Caco-2 (cell line): ENCODE measurements around the gene SHKBP1. TPM values are rescaled to one million over a fixed set of nuclear protein-coding genes. Genes with fewer than 3 reads are reported as not detected.

ENCODE experiments used
- BruUV-seq: library from RNA; stranded (reverse); fragments of 400-500 nt; replicated peaks from 2 replicates; lab custom pipeline; 2021; lab: Mats Ljungman, UMichigan
- CTCF ChIA-PET: fragments of 300-600 bp; sonication (Branson Sonifier 250); formaldehyde crosslinking; loops from one replicate; lab custom pipeline; 2022; ENCODE audit warnings: antibody characterized with exemption; lab: Charles Lee
- POLR2A ChIA-PET: fragments of 300-600 bp; sonication (Branson Sonifier 250); formaldehyde crosslinking; loops from one replicate; lab custom pipeline; 2022; ENCODE audit warnings: antibody characterized with exemption; lab: Charles Lee
- DNase-seq, 2 experiments: peaks; one replicate each; pipeline versions ENCODE4 v3.0.0 to v3.0.0-alpha.2; 2020 to 2022
- H3K27me3 ChIP-seq: replicated peaks from 2 replicates; pipeline ENCODE4 v1.6.0; 2011; ENCODE audit warnings: low read length; ENCODE audit not compliant: control insufficient read depth, insufficient read depth
- H3K36me3 ChIP-seq: 2 replicates; pipeline ENCODE4 v1.5.1; 2011; ENCODE audit warnings: low read length; ENCODE audit not compliant: control insufficient read depth, insufficient read depth
- H3K4me1 ChIP-seq: fragments of 250-450 bp; sonication (Bioruptor Pico); 2 replicates; pipeline ENCODE4 v1.5.1; 2020; ENCODE audit warnings: mild to moderate bottlenecking
- H3K4me3 ChIP-seq: 2 replicates; pipeline ENCODE4 v1.5.1; 2011; ENCODE audit warnings: low read depth, mild to moderate bottlenecking, control low read depth, low read length
- H3K9me3 ChIP-seq: fragments of 250-450 bp; sonication (Bioruptor Pico); 2 replicates; pipeline ENCODE4 v1.5.1; 2020; ENCODE audit warnings: mild to moderate bottlenecking, moderate library complexity
- H3K27ac Mint-ChIP-seq: one replicate; pipeline ENCODE4 v1.8.0; 2022; ENCODE audit warnings: mixed read lengths; ENCODE audit not compliant: unreplicated experiment
- H3K27me3 Mint-ChIP-seq: one replicate; pipeline ENCODE4 v1.8.0; 2022; ENCODE audit warnings: mixed read lengths; ENCODE audit not compliant: insufficient read depth, unreplicated experiment
- H3K36me3 Mint-ChIP-seq: one replicate; pipeline ENCODE4 v1.8.0; 2022; ENCODE audit warnings: mild to moderate bottlenecking, mixed read lengths; ENCODE audit not compliant: insufficient read depth, unreplicated experiment
- H3K4me1 Mint-ChIP-seq: one replicate; pipeline ENCODE4 v1.8.0; 2022; ENCODE audit warnings: low read depth, mixed read lengths; ENCODE audit not compliant: unreplicated experiment
- H3K4me3 Mint-ChIP-seq: one replicate; pipeline ENCODE4 v1.8.0; 2022; ENCODE audit warnings: mild to moderate bottlenecking, moderate library complexity, mixed read lengths; ENCODE audit not compliant: unreplicated experiment
- H3K9me3 Mint-ChIP-seq: one replicate; pipeline ENCODE4 v1.8.0; 2022; ENCODE audit warnings: mixed read lengths; ENCODE audit not compliant: unreplicated experiment
- intact Hi-C: fragments of 100-400 bp; cut with micrococcal nuclease; formaldehyde crosslinking; loops from one replicate; pipeline ENCODE4 v1.10.0; 2022; ENCODE audit not compliant: unreplicated experiment
- total RNA-seq: library from RNA; stranded (reverse); gene quantifications from 2 replicates; pipeline ENCODE4 v1.2.3, GENCODE V29; 2022
- TF ChIP-seq, protein P1 (sequence below), 2 experiments: fragments of 200-600 bp in 1 of 2; IDR thresholded peaks; 1 replicate in 1 of 2; 2 replicates in 1 of 2; pipeline versions ENCODE4 v1.5.1 to v1.8.0; 2011 to 2022; ENCODE audit warnings: antibody characterized with exemption in 1 of 2, control low read depth in 1 of 2, inconsistent platforms in 1 of 2, low read depth in 1 of 2, low read length in 1 of 2, mild to moderate bottlenecking in 1 of 2, moderate library complexity in 1 of 2; ENCODE audit not compliant: insufficient read depth in 1 of 2, severe bottlenecking in 1 of 2, unreplicated experiment in 1 of 2

SHKBP1 gene
- total RNA-seq, 1 experiment from 2014 or later = 82.6 TPM

DNA sequence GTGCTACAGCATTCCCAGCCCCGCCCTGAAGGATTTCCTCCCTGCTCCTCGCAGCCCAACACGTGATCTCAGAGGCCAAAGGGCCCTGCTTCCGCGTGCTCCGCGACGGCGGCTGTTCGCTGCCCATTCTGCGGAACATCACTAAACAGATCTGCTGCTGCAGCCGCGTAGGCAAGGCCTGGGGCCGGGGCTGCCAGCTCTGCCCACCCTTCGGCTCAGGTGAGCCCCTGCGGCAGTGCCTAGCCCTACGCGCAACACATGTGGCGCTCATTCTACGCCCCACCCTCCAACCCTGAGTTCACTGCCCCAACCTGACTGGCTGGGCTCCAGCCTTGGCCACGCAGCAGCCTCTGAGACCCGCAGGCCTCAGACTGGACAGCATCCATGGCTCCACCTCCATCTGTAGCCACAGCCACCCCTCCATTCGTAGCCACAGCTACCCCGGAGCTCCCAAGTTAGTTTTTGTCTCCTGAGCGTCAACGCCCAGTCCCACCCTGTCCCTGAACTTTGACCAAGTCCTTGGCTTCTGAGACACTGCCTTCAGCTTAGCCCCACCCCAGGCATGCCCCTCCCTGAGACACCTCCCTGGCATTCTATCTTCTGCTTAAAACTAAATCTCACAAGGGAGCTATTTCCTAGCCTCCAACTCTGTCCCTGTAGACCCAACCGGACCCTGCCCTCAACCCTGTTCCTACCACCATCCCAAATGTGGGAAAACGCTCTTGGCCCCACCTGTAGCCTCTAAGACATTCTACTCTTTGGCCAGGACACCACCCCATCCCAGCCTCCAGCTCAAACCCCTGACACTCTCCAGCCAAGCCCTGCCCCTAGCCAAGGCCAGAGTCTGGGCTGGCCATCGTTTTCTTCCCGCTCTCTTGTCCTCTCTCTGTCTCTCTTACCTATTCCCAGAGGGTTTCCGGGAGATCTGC, 30.9 kb downstream of the SHKBP1 start:
- Mint-ChIP-seq H3K36me3 (peaks cover 34% of the 10 kb centered on the region), H3K27me3 (no peaks in the 10 kb centered on the region), H3K4me3 (peak overlapping the region; percentile 87), H3K27ac (peak overlapping the region; percentile 66), H3K9me3 (no peaks in the 10 kb centered on the region), H3K4me1 (peaks cover 51% of the 10 kb centered on the region)
- TF ChIP-seq, protein P1, sequence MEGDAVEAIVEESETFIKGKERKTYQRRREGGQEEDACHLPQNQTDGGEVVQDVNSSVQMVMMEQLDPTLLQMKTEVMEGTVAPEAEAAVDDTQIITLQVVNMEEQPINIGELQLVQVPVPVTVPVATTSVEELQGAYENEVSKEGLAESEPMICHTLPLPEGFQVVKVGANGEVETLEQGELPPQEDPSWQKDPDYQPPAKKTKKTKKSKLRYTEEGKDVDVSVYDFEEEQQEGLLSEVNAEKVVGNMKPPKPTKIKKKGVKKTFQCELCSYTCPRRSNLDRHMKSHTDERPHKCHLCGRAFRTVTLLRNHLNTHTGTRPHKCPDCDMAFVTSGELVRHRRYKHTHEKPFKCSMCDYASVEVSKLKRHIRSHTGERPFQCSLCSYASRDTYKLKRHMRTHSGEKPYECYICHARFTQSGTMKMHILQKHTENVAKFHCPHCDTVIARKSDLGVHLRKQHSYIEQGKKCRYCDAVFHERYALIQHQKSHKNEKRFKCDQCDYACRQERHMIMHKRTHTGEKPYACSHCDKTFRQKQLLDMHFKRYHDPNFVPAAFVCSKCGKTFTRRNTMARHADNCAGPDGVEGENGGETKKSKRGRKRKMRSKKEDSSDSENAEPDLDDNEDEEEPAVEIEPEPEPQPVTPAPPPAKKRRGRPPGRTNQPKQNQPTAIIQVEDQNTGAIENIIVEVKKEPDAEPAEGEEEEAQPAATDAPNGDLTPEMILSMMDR (IDR thresholded peaks at IDR 0.05; ENCODE audit: insufficient read depth in 1 of 2, low read depth in 1 of 2, low read length in 1 of 2, severe bottlenecking in 1 of 2, unreplicated experiment in 1 of 2) = no peak
- intact Hi-C loops = no loop called here
- H3K4me3 ChIP-seq = peak overlapping the region; percentile 55
- H3K4me1 ChIP-seq = peaks cover 49% of the 10 kb centered on the region
- H3K27me3 ChIP-seq = no peaks in the 10 kb centered on the region
- H3K36me3 ChIP-seq = no peaks in the 10 kb centered on the region
- POLR2A ChIA-PET = interaction anchor here (1.0 kb wide), 1 partner anchor 147 kb away, joined by 5 read pairs; no protein-coding TSS in a partner anchor
- peak; percentile 47 to 75 for DNase-seq
- BruUV-seq = no TSS peak
- CTCF ChIA-PET = interaction anchor here (1.3 kb wide), 1 partner anchor 28 kb away, joined by 8 read pairs; no protein-coding TSS in a partner anchor
- H3K9me3 ChIP-seq = no peaks in the 10 kb centered on the region

DNA sequence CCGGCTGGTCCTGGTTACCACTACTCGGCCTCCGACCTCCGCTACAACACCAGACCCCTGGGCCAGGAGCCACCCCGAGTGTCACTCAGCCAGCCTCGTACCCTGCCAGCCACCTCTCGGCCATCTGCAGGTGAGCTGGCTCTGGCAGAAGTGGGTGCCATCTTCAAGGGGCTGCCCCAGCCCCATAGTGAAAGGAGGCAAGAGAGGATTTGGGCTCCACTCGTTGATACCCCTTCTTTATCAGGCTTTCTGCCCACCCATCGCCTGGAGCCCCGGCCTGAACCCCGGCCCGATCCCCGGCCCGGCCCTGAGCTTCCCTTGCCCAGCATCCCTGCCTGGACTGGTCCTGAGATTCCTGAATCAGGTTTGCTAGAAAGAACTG, 31.6 kb downstream of the SHKBP1 start:
- ChIA-PET CTCF (interaction anchor here (1.3 kb wide), 1 partner anchor 27 kb away, joined by 8 read pairs; no protein-coding TSS in a partner anchor), POLR2A (interaction anchor here (1.0 kb wide), 1 partner anchor 147 kb away, joined by 5 read pairs; no protein-coding TSS in a partner anchor)
- no peak overlapping the region for H3K4me3 ChIP-seq
- peaks cover 45% of the 10 kb centered on the region for H3K4me1 Mint-ChIP-seq
- H3K36me3 Mint-ChIP-seq = peaks cover 39% of the 10 kb centered on the region
- no peak for DNase-seq
- H3K36me3 ChIP-seq = no peaks in the 10 kb centered on the region
- H3K27me3 ChIP-seq = no peaks in the 10 kb centered on the region
- BruUV-seq = no TSS peak
- intact Hi-C loops = no loop called here
- no peaks in the 10 kb centered on the region for H3K9me3 ChIP-seq
- H3K27me3 Mint-ChIP-seq = no peaks in the 10 kb centered on the region
- peak overlapping the region; percentile 87 for H3K4me3 Mint-ChIP-seq
- TF ChIP-seq, protein P1 (IDR thresholded peaks at IDR 0.05; ENCODE audit: insufficient read depth in 1 of 2, low read depth in 1 of 2, low read length in 1 of 2, severe bottlenecking in 1 of 2, unreplicated experiment in 1 of 2) = no peak
- H3K4me1 ChIP-seq = peaks cover 43% of the 10 kb centered on the region
- H3K9me3 Mint-ChIP-seq = no peaks in the 10 kb centered on the region
- peak overlapping the region; percentile 1 for H3K27ac Mint-ChIP-seq

DNA sequence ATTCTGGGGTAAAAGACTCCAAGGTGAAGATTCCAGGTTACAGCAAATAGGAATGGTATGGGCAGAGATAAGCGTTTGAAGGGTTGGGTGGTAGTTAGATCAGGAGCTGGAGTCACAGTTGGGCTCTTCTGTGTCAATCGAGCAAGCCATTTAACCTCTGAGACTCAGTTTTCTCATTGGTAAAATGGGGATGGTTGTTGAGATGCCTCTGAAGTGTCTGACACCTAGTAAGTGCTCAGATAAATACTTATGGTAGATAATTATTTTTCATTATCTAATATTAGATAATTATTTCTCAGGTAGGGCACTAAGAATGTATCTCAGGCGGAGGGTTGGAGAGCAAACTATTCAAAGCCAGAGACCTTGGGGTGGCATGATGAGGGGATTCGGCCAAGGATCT, 32.3 kb downstream of the SHKBP1 start:
- POLR2A ChIA-PET = interaction anchor here (0.6 to 1.2 kb wide), 2 partner anchors 168 to 185 kb away, joined by 4 read pairs; partner anchors contain the start of gene RAB4B

More for the DNA sequence above, 32.3 kb downstream of the SHKBP1 start:
- peaks cover 41% of the 10 kb centered on the region for H3K36me3 Mint-ChIP-seq
- H3K36me3 ChIP-seq = no peaks in the 10 kb centered on the region
- H3K4me3 Mint-ChIP-seq = peak overlapping the region; percentile 77
- H3K4me3 ChIP-seq = peak overlapping the region; percentile 62
- peaks cover 45% of the 10 kb centered on the region for H3K4me1 ChIP-seq
- TF ChIP-seq, protein P1 (IDR thresholded peaks at IDR 0.05; ENCODE audit: insufficient read depth in 1 of 2, low read depth in 1 of 2, low read length in 1 of 2, severe bottlenecking in 1 of 2, unreplicated experiment in 1 of 2) = no peak
- H3K9me3 Mint-ChIP-seq = no peaks in the 10 kb centered on the region
- no peaks in the 10 kb centered on the region for H3K27me3 ChIP-seq
- DNase-seq = no peak
- H3K9me3 ChIP-seq = no peaks in the 10 kb centered on the region
- no peaks in the 10 kb centered on the region for H3K27me3 Mint-ChIP-seq
- H3K4me1 Mint-ChIP-seq = peaks cover 39% of the 10 kb centered on the region
- intact Hi-C loops = no loop called here
- BruUV-seq = no TSS peak
- CTCF ChIA-PET = interaction anchor here (1.2 to 1.3 kb wide), 2 partner anchors 9 to 25 kb away, joined by 11 to 15 read pairs; partner anchors contain the start of gene LTBP4
- no peak overlapping the region for H3K27ac Mint-ChIP-seq
